Nephron (organoid): ENCODE results near the gene PLSCR3.

ENCODE experiments used
- H3K27ac Mint-ChIP-seq, 3 experiments: 2 replicates each; pipeline ENCODE4 v1.8.0; 2020; ENCODE audit warnings: mixed read lengths in 3 of 3, mild to moderate bottlenecking in 2 of 3, moderate library complexity in 1 of 3
- H3K27me3 Mint-ChIP-seq: 2 replicates; pipeline ENCODE4 v1.8.0; 2021; ENCODE audit warnings: low read depth, mild to moderate bottlenecking, moderate library complexity, mixed read lengths
- H3K36me3 Mint-ChIP-seq: 2 replicates; pipeline ENCODE4 v1.8.0; 2020; ENCODE audit warnings: low read depth, mixed read lengths
- H3K4me1 Mint-ChIP-seq: 2 replicates; pipeline ENCODE4 v1.8.0; 2020; ENCODE audit warnings: mixed read lengths
- H3K4me3 Mint-ChIP-seq, 3 experiments: 2 replicates each; pipeline ENCODE4 v1.8.0; 2020; ENCODE audit warnings: mild to moderate bottlenecking in 3 of 3, mixed read lengths in 3 of 3, moderate library complexity in 2 of 3
- H3K9me3 Mint-ChIP-seq: 2 replicates; pipeline ENCODE4 v1.8.0; 2020; ENCODE audit warnings: mixed read lengths
- TF ChIP-seq, protein P1 (sequence below), 3 experiments: fragments of 200-600 bp; sonication (generic); IDR thresholded peaks; one replicate each; pipeline ENCODE4 v1.5.0; 2021; ENCODE audit warnings: antibody characterized with exemption in 3 of 3; ENCODE audit not compliant: unreplicated experiment in 3 of 3

Gene PLSCR3

DNA sequence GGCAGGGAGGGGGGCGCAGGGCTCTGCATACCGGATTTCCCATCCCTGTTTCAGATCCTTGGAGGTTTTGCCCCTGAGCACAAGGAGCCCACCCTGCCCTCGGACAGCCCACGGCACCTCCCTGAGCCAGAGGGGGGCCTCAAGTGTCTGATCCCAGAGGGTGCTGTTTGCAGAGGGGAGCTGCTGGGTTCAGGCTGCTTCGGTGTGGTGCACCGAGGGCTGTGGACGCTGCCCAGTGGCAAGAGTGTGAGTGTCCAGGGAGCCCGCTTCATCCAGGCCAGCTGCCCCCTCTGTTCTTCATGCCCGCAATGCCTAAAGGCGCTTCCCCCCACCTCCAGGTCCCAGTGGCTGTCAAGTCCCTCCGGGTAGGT, 11.0 kb downstream of the PLSCR3 start:
- Mint-ChIP-seq H3K9me3 (peaks cover 9% of the 10 kb centered on the region), H3K36me3 (peaks cover 5% of the 10 kb centered on the region), H3K4me3 (peak overlapping the region in 2 of 3 experiments; percentile 29 to 46), H3K27me3 (peaks cover 66% of the 10 kb centered on the region), H3K4me1 (peaks cover 5% of the 10 kb centered on the region), H3K27ac (no peak overlapping the region)
- TF ChIP-seq, protein P1, sequence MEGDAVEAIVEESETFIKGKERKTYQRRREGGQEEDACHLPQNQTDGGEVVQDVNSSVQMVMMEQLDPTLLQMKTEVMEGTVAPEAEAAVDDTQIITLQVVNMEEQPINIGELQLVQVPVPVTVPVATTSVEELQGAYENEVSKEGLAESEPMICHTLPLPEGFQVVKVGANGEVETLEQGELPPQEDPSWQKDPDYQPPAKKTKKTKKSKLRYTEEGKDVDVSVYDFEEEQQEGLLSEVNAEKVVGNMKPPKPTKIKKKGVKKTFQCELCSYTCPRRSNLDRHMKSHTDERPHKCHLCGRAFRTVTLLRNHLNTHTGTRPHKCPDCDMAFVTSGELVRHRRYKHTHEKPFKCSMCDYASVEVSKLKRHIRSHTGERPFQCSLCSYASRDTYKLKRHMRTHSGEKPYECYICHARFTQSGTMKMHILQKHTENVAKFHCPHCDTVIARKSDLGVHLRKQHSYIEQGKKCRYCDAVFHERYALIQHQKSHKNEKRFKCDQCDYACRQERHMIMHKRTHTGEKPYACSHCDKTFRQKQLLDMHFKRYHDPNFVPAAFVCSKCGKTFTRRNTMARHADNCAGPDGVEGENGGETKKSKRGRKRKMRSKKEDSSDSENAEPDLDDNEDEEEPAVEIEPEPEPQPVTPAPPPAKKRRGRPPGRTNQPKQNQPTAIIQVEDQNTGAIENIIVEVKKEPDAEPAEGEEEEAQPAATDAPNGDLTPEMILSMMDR (IDR thresholded peaks at IDR 0.05; ENCODE audit: unreplicated experiment in 3 of 3): no peak

DNA sequence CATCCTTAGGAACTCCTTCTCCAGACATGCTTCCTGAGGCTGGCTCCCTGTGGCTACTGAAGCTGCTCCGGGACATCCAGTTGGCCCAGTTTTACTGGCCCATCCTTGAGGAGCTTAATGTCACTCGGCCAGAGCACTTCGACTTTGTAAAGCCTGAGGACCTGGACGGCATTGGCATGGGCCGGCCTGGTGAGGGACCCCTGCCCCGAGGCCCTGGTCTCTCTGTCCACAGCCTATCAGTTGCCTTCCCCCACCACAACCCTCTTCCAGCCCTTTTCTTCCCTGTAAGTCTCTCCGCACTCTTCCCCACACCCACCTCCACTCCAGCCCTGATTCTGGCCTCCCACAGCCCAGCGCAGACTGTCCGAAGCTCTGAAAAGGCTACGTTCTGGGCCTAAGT, 11.4 kb downstream of the PLSCR3 start:
- Mint-ChIP-seq H3K4me1 (peaks cover 5% of the 10 kb centered on the region), H3K27ac (no peak overlapping the region), H3K4me3 (peak overlapping the region in 1 of 3 experiments; percentile 32), H3K36me3 (peaks cover 4% of the 10 kb centered on the region), H3K27me3 (peaks cover 70% of the 10 kb centered on the region), H3K9me3 (peaks cover 9% of the 10 kb centered on the region)
- TF ChIP-seq, protein P1 (IDR thresholded peaks at IDR 0.05; ENCODE audit: unreplicated experiment in 3 of 3): no peak

DNA sequence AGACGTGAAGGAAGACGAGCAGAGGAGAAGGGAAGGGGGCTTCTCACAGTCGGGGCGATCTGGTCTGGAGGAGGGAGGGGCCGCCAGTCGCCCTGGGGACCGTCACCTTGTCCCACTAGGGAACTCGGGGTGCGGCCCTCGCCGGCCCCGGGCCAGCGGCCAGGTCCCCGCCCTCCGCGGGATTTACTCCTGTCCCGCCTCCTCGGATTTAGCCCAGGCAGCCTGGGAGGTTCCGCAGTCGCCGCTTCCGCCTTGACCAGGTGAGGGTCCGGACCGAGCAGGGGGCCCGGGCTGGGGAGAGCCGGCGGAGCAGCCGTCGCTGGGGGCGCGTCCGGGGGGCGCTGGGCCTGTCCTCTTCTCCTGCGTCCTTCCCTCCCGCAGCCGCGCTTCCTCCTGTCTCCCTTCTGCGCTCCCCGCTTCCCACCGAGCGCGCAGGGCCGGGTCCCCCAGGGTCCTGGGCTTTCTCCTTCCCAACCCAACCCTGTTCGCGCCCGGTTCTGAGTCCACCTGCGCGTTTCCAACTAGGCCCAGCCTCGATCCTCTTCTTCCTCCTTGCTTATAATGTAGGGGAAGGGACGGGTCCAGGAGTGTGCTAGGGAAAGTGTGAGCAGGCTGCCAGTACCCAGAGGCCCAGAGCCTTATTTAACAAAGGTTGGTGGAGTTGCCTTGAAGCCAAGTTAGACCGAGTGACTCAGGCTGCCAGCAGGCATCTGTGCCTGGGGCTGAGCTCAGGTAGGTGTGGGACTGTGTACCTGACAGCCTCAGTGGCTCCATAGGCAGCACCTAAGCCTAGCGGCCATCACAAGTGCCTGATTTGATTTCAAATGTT, 13.3 kb downstream of the PLSCR3 start, which contains the start of gene TNK1:
TNK1 (plus strand) TSS at position 235 of the 829 bp plus-strand sequence. CDS start 1,838 bp downstream, outside the sequence.
- Mint-ChIP-seq H3K27me3 (peaks cover 85% of the 10 kb centered on the region), H3K36me3 (no peaks in the 10 kb centered on the region), H3K9me3 (peaks cover 9% of the 10 kb centered on the region), H3K4me1 (peaks cover 5% of the 10 kb centered on the region), H3K27ac (peak within 1 kb of the TSS in 2 of 3 experiments; percentile 4 to 53), H3K4me3 (peak within 1 kb of the TSS; percentile 78 to 79 (median 78))
- TF ChIP-seq, protein P1 (IDR thresholded peaks at IDR 0.05; ENCODE audit: unreplicated experiment in 3 of 3): no peak

DNA sequence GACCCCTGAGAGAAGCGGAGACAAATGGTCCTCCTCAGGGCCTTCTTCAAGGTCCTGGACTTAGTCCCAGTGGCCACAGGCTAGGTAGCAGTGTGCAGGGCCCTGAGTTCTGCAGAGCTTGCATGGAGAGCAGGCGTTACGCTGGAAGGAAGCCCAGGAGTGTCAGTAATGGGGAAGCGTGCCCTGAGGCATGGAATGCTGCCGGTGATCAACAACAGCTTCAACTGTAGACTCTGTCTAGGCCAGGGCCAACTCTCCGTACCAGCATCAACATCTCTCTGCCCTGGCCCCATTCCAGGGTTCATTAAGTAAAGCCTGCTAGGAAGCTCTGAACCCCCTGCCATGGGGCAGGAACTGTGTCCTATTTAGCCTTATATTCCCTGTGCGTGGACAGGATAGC, 14.0 kb downstream of the PLSCR3 start:
- H3K4me3 Mint-ChIP-seq: peak overlapping the region; percentile 78 to 79 (median 78)
- peaks cover 9% of the 10 kb centered on the region for H3K9me3 Mint-ChIP-seq
- peaks cover 81% of the 10 kb centered on the region for H3K27me3 Mint-ChIP-seq
- no peaks in the 10 kb centered on the region for H3K36me3 Mint-ChIP-seq
- H3K27ac Mint-ChIP-seq: peak overlapping the region in 2 of 3 experiments; percentile 4 to 53
- TF ChIP-seq, protein P1 (IDR thresholded peaks at IDR 0.05; ENCODE audit: unreplicated experiment in 3 of 3): no peak
- H3K4me1 Mint-ChIP-seq: peaks cover 5% of the 10 kb centered on the region

DNA sequence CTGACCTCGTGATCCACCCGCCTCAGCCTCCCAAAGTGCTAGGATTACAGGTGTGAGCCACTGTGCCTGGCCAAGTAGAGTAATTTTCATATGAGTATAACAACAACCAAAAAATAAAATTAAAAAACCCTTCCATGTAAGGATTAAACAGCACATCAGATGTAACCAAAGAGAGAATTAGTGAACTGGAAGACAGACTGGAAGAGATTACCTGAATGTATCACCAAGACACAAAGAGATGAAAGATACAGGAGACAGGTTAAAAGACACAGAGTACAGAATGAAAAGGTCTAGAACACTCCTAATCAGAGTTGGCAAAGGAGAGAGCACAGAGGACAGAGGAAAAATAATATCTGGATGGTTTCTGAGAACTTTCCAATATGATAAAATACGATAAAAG, 15.2 kb downstream of the PLSCR3 start:
- peaks cover 9% of the 10 kb centered on the region for H3K9me3 Mint-ChIP-seq

More for the DNA sequence above, 15.2 kb downstream of the PLSCR3 start:
- TF ChIP-seq, protein P1 (IDR thresholded peaks at IDR 0.05; ENCODE audit: unreplicated experiment in 3 of 3): no peak
- no peak overlapping the region for H3K27ac Mint-ChIP-seq
- H3K36me3 Mint-ChIP-seq: no peaks in the 10 kb centered on the region
- peak overlapping the region in 1 of 3 experiments; percentile 7 for H3K4me3 Mint-ChIP-seq
- peaks cover 5% of the 10 kb centered on the region for H3K4me1 Mint-ChIP-seq
- H3K27me3 Mint-ChIP-seq: peaks cover 71% of the 10 kb centered on the region
